Astrocyte of the hippocampus (primary cell): ENCODE data around the gene MYH6.
"Not testable (repeated sequence)": the region's sequence is repeated elsewhere in the genome, so short reads cannot be mapped to it uniquely, and the experiment has no call there.

Experiments
- DNase-seq: peaks from one replicate; pipeline ENCODE4 v3.0.0; 2011; ENCODE audit warnings: low read depth, low spot score

Gene MYH6

DNA sequence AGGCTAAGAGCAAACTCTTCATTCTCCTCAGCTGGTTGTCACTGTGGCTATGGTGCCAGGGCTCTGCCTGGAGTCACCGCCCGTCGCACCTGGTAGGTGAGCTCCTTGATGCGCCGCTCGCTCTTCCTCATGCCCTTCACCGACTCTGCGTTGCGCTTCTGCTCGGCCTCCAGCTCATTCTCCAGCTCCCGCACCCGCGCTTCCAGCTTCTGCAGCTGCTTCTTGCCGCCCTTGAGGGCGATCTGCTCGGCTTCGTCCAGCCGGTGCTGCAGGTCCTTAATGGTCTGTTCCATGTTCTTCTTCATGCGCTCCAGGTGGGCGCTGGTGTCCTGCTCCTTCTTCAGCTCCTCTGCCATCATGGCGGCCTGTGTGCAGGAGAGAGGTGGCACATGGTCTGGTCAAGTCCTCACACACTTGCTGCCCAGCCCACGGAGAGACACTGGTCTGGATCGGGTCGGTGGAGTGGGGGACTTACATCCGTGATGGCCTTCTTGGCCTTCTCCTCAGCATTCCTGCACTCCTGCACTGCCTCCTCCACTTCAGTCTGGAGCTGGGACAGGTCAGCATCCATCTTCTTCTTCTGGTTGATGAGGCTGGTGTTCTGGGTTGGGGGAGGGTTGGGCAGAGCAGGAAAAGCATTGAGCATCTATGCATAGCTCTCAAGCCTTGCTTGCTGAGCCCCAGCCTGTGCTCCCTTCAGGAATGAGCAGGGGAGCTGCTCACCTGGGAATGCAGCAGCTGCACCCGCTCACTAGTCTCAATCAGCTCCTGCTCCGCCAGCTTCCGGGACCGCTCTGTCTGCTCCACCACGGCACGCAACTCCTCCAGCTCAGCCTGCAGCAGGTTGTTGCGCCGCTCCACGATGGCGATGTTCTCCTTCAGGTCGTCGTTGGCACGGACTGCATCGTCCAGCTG, 7.1 kb upstream of the MYH6 start:
- DNase-seq: no peak

DNA sequence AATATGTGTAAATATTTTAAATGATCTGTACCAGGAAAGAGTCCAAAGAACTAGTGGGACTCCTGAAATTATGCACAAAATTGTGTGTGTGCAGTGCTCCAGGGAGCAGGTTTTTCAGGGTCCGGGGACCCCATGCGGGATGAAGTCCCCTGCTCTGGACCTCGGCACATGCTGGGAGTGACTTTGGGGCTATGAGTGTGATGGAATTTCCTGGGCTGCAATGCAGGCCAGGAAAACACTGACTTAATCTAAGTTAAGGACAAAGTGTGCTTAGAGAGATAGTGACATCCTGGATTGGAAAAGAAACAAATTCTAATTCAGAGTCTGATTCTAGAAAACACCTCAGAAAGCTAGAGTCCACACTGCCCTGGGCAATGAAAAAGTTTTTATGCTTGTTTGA, 6.2 kb upstream of the MYH6 start:
- DNase-seq: no peak

DNA sequence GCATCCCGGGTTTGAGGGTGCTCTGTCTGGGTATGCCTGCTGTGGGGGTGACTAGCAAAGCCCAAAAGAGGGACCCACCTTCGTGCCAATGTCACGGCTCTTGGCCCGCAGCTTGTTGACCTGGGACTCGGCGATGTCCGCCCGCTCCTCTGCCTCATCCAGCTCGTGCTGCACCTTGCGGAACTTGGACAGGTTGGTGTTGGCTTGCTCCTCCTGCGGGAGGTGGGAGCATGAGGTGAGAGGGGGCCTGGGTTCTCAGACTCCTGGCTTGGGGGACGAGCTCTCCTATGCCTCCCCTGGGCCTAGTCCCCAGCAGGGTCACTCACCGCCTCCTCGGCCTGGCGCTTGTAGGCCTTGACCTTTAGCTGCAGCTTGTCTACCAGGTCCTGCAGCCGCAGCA, 5.6 kb upstream of the MYH6 start:
- DNase-seq: no peak

- DNase-seq: no peak
Measured at GRCh38 chr14:23411563-23412525, 3.8 kb upstream of the MYH6 start.

GRCh38 chr14:23409966-23410635, 2.0 kb upstream of the MYH6 start:
- no peak for DNase-seq

DNA sequence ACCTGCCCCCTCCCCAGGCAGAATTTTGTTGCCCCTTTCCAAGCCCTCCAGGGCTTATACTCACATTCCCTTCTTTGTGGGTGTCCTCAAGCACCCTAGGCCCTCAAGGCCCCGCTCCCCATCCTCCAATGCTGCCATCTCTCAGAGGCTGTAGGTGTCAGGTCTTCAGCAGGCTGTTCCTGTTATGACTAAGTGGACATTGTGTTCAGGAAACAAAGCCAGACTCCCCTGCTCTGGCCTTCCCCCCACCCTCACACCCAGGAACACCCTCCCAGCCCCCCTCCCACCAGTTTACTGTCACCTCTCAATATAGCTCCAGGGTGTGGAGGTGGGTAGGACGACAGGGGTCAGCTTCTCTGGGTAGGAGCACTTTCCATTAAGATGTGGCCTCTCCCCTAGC, 1.4 kb upstream of the MYH6 start:
- DNase-seq: no peak

DNA sequence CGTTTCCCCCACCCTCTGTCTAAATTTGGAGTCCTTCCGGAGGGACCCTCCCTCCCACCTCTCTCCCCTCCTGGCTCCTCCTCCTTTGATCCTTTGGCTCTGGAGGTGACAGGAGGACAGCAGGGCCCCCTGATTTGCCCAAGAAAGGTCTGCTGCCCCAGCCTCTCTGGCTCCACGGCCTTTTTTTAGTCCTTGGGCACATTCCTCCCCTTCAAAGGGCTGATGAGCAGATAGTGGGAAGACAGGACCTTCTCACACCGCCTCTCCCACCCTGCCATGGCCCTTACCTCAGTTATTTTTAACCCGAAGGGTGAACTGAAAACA, 196 bp upstream of the MYH6 start:
- no peak for DNase-seq

- no peak for DNase-seq
Measured at GRCh38 chr14:23406725-23407355, 1.2 kb downstream of the MYH6 start.

GRCh38 chr14:23406244-23406643, 1.8 kb downstream of the MYH6 start:
- no peak for DNase-seq

GRCh38 chr14:23405516-23406025, 2.5 kb downstream of the MYH6 start:
- DNase-seq: no peak

GRCh38 chr14:23405096-23405495, 3.0 kb downstream of the MYH6 start:
- DNase-seq: no peak

- DNase-seq: no peak
Measured at GRCh38 chr14:23404331-23404900, 3.7 kb downstream of the MYH6 start.

GRCh38 chr14:23403908-23404307, 4.2 kb downstream of the MYH6 start:
- no peak for DNase-seq

DNA sequence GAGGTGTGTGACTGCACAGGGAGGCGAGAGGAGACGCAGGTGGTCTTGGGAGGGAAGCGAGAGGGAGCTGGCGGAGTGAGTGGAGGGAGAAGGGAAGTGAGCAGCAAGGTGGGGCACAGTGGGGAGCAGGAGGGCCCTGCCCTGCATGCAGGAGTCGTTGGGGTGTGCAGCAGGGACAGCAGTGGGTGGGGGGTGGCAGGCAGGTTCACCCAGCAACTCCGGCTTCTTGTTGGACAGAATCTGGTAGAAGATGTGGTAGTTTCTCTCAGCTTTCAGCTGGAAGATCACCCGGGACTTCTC, 5.0 kb downstream of the MYH6 start:
- DNase-seq: no peak

GRCh38 chr14:23402296-23403138, 5.6 kb downstream of the MYH6 start:
- DNase-seq: no peak

- no peak for DNase-seq
Measured at GRCh38 chr14:23401291-23401690, 6.8 kb downstream of the MYH6 start.

DNA sequence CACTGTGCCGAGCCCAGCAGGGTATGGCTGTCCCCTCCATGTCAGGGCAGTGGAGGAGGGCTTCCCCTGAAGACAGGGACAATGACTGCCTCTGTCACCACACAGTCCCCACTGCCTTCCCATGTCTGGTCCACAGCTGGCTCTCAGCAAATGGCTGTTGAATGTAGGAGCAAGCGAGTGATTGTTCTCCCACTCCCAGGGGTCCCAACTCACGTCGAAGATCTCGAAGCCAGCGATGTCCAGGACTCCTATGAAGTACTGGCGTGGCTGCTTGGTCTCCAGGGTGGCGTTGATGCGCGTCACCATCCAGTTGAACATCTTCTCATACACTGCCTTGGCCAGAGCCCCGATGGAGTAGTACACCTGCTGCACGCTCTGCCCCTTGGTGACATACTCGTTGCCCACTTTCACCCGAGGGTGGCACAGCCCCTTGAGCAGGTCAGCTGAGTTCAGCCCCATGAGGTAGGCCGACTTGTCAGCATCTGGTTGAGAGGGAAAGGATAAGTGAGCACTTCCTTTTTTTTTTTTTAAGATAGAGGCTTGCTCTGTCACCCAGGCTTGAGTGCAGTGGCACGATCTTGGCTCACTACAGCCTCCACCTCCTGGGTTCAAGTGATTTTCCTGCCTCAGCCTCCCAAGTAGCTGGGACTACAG, 7.5 kb downstream of the MYH6 start:
- not testable (repeated sequence) for DNase-seq

DNA sequence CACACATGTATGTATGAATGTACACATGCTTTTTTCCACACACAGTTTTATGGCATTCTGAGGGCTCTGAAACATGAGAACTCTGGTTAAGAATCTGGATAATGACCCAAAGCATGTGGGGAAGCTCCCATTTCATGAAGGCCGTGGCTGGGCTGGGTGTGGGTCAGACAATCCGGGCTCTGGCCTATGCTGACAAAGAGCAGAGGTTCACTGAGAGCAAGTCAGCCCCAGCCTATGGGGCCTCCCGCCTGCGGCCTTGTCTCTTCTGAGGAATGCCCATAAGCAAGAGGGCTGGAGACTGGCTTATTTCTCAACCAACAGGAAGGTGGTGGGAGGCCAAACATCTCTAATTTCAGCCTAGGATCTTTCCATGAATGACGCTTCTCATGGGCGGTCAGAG, 8.5 kb downstream of the MYH6 start:
- DNase-seq: no peak

GRCh38 chr14:23399136-23399535, 8.9 kb downstream of the MYH6 start:
- DNase-seq: no peak

DNA sequence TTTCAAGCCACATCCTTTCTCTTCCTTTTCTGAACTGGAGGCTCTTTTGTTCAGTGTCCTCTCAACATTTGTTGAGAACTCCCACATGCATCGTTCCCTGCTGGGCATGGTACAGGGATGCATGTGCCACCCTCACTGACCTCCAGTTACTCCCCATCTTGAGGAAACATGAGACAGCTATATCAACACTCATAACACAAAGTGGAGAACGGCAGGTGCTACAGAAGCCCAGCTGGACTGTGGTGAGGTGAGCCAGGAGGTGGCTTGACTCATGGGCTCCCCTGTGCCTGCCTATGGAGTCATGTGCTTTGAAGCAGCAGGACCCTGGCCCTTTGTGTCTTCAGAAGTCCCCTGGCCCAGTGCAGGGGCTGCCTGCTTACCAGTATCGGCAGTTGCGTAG, 9.7 kb downstream of the MYH6 start:
- DNase-seq: no peak
